Measurements from ENCODE around the gene MRPS16.
"Not testable (repeated sequence)": the region's sequence is repeated elsewhere in the genome, so short reads cannot be mapped to it uniquely, and the experiment has no call there.

The MRPS16 gene

DNA sequence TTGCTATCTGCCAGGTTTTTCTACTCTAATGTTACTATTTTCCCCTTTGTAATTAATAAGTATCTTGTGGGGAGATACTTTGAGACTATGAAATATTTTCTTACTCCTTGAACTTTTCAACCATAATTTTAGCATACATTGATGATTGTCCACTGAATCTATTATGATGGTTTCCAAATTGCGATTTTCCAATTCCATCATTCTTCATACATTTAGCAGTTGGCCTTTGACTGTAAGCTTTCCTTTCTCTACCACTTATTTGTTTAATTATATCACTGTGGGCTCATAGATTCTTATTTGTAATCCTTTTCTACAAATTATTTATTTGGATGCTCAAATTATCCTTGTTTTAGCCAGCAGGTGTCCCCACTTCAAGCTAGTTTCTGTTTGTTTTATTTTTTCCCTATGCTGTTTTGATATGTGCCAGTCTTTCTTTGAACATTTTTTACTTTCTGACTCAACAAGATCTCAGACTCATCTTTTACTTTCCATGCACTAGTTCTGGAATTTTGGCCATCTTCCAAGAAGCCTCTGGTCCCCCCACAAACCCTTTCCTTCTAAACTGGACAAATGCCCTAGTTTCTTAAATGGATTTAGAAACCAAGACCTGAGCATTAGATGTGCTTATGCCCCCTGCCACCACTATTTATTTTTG is 11.4 kb upstream of the MRPS16 start:
- TF ChIP-seq, protein P1, sequence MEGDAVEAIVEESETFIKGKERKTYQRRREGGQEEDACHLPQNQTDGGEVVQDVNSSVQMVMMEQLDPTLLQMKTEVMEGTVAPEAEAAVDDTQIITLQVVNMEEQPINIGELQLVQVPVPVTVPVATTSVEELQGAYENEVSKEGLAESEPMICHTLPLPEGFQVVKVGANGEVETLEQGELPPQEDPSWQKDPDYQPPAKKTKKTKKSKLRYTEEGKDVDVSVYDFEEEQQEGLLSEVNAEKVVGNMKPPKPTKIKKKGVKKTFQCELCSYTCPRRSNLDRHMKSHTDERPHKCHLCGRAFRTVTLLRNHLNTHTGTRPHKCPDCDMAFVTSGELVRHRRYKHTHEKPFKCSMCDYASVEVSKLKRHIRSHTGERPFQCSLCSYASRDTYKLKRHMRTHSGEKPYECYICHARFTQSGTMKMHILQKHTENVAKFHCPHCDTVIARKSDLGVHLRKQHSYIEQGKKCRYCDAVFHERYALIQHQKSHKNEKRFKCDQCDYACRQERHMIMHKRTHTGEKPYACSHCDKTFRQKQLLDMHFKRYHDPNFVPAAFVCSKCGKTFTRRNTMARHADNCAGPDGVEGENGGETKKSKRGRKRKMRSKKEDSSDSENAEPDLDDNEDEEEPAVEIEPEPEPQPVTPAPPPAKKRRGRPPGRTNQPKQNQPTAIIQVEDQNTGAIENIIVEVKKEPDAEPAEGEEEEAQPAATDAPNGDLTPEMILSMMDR (IDR thresholded peaks at IDR 0.05; ENCODE audit: insufficient read depth, low read depth, low read length, missing control alignments) = peak; percentile 46
- no peak overlapping the region for H3K4me3 ChIP-seq (ENCODE audit: low read depth, low read length)
- DNase-seq (ENCODE audit: low read depth) = peak; percentile 30

DNA sequence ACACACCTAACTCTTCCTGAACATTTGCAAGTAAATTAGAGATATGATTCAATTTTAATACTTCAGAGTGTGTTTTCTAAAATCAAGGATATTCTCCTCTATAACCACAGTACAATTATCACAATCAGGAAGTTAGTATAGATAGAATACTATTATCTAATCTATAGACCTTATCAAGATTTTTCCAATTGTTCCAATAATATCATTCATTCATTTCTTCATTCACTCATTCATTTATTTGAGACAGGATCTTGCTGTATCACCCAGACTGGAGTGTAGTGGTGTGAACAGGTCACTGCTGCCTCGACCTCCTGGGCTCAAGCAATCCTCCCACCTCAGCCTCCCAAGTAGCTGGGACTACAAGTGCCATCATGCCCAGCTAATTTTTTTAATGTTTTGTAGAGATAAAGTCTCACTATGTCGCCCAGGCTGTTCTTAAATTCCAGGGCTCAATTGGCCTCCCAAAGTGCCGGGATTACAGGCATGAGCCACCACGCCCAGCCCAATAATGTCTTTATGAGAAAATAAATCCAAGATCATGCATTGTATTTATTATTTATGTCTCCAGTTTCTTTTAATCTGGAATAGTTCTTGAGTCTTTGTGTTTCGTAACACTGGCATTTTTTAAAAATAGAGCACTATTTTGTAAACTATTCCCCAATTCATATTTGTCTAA is 10.6 kb upstream of the MRPS16 start:
- TF ChIP-seq, protein P1 (IDR thresholded peaks at IDR 0.05; ENCODE audit: insufficient read depth, low read depth, low read length, missing control alignments) = no peak
- no peak overlapping the region for H3K4me3 ChIP-seq (ENCODE audit: low read depth, low read length)
- DNase-seq (ENCODE audit: low read depth) = no peak

DNA sequence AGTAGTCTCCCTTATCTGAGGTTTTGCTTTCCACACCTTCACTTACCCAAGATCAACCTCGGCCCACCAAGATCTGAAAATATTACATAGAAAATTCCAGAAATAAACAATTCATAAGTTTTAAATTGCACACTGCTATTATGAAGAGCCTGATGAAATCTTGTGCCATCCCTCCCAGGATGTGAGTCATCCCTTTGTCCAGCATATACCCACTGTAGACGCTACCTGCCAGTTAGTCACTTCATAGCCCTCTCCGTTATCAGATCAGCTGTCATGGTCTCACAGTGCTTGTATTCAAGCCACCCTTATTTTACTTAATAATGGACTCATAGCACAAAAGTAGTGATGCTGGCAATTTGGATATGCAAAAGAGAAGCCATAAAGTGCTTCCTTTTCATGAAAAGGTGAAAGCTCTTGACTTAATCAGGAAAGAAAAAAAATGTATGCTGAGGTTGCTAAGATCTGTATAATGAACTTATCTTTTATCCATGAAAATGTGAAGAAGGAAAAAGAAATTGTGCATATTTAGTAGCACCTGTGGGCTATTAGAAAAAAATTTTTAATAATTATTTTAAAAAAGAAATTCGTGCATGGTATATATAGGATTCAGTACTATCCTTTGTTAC is 9.8 kb upstream of the MRPS16 start:
- TF ChIP-seq, protein P1 (IDR thresholded peaks at IDR 0.05; ENCODE audit: insufficient read depth, low read depth, low read length, missing control alignments) = no peak
- no peak overlapping the region for H3K4me3 ChIP-seq (ENCODE audit: low read depth, low read length)
- DNase-seq (ENCODE audit: low read depth) = no peak

DNA sequence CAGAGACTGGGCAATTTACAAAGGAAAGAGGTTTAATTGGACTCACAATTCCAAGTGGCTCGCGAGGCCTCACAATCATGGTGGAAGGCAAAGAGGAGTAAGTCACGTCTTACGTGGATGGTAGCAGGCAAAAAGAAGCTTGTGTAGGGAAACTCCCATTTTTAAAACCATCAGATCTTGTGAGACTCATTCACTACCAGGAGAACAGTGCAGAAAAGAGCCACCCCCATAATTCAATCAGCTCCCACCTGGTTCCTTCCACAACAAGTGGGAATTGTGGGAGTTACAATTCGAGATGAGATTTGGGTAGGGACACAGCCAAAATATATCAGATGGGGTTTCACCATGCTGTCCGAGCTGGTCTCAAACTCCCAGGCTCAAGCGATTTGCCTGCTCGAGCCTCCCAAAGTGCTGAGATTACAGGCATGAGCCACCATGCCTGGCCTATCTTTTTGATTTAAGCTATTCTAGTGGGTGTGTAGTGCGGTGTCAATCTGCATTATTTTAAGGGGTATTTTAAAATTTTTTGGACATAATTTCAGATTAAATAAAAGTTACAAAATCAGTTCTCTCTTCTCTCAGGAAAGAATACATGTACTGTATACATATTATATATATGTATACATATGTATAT is 9.0 kb upstream of the MRPS16 start:
- no peak overlapping the region for H3K4me3 ChIP-seq (ENCODE audit: low read depth, low read length)
- no peak for DNase-seq (ENCODE audit: low read depth)
- TF ChIP-seq, protein P1 (IDR thresholded peaks at IDR 0.05; ENCODE audit: insufficient read depth, low read depth, low read length, missing control alignments) = no peak

DNA sequence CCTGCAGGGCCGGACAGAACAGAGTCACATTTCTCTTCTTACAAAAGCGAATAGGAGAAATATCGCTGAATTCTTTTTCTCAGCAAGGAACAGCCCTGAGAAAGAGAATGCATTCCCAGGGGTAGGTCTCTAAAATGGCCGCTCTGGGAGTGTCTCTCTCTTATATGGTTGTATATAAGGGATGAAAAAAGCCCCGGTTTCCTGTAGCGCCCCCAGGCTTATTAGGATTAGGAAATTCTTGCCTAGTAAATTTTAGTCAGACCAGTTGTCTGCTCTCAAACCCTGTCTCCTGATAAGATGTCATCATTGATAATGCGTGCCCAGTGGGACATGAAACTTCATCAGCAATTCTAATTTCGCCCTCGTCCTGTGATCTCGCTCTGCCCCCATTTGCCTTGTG is 6.2 kb upstream of the MRPS16 start:
- H3K4me3 ChIP-seq (ENCODE audit: low read depth, low read length); DNase-seq (ENCODE audit: low read depth): not testable (repeated sequence)

DNA sequence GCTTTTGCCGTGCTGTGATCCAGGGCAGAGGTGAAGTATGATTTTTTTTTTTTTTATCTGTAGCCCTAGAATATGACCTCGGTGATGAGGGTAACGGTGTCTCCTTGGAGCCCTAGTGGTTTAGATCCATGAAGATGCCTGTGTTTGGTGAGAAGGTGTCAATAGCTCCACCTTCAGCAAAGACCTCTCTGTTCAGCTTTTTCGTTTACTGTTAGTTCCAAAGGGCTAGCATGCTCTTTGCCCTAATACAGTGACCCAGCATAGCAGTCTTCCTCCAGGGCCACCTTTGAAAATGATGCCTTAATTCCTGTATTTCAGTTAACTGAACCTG is 746 bp upstream of the MRPS16 start:
- TF ChIP-seq, protein P1 (IDR thresholded peaks at IDR 0.05; ENCODE audit: insufficient read depth, low read depth, low read length, missing control alignments) = peak; percentile 0
- peak; percentile 36 for DNase-seq (ENCODE audit: low read depth)
- peak overlapping the region; percentile 87 for H3K4me3 ChIP-seq (ENCODE audit: low read depth, low read length)
